GM18858 (cell line): ENCODE measurements around the gene TBX18.

Experiments used
- ATAC-seq: cut with Tn5 transposase; IDR thresholded peaks from one replicate; pipeline ENCODE4 v1.9.1; 2021; ENCODE audit not compliant: unreplicated experiment

TBX18 gene

GRCh38 chr6:84764332-84765049, at the start of gene TBX18:
TBX18 (minus strand) TSS chr6:84764598; CDS start chr6:84764181, 417 bp downstream.
- no peak for ATAC-seq

GRCh38 chr6:84811351-84811750, 47.0 kb upstream of the TBX18 start:
- ATAC-seq: no peak

DNA sequence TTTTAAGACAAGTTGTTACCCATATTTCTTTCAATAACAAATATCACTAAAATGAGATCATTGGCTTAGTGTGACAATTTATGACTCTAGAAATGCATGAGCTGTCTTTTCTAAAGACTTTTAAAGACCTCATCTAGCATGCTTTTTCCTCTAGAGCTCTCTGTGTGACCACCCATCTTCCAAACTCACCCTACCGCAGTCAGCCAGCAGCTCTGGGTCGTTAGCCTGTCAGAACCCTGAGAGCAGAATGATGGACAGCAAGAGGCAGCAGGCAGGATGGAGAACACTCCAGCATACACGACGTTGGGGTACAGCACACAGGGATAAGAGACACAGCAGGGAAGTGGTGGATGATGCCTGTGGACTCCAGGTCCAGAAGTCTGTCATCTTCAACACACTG, 45.1 kb upstream of the TBX18 start:
- ATAC-seq: no peak

DNA sequence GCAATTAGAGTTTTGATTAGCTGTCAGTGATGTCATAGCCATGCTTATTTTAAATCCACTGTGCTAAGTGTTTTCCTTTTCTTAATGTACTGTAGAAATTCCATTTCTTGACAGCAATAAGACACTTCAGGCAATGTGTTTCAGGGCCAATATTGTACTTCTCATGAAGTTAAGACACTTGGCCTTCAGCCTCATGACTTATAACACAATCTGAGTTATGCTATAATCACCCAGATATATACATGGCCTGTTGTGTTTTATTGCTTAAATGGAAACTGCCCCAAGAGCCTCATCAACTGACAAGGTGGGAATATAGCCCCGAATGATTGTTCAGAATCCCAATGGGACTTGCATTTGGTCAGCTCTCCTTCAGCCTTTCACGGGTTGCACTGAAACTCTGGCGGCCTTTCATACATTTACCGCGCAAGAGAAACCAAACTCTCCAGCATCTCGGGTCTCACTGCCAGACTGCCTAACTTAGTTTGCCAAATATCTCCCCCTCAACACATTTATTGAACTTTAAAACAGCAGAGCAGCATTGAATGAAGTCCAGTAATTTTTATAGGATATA, 44.2 kb upstream of the TBX18 start:
- ATAC-seq: no peak

DNA sequence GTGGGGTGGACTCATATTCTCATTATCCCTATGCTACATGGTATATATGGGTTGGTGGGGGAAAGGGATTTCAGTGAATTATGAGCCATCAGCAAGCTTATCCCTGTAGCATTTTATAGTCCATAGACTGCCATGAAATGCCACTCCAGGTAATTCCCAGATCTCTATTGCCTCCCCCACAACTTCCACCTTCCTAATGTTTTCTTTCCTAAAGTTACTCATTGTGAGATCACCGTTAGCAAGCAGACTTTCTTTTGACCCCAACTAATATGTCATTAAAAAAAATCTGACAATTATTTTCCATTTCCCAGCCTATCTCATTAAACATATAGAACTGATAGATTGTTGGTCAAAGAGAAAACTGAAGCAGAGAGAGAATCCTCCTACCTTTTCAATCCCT, 40.7 kb upstream of the TBX18 start:
- ATAC-seq: no peak

DNA sequence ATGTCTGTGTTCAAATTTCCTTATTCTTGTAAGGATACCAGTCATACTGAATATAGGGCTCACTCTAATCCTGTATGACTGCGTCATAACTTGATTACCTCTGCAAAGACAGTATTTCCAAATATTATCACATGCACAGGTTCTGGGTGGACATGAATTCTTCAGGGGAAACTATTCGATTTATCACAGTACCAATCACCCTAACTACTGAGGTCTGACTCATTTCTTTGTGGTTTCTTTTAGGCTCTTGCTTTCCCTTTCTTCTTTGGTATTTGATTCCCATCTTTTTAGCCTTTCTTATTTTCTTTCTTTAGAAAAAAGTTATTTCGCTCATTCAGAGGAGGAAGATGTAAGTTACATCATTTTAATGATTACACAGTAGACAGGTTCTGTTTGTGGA, 40.3 kb upstream of the TBX18 start:
- no peak for ATAC-seq

- ATAC-seq: no peak
These were observed 36.9 kb upstream of the TBX18 start for GRCh38 chr6:84801250-84801649.

DNA sequence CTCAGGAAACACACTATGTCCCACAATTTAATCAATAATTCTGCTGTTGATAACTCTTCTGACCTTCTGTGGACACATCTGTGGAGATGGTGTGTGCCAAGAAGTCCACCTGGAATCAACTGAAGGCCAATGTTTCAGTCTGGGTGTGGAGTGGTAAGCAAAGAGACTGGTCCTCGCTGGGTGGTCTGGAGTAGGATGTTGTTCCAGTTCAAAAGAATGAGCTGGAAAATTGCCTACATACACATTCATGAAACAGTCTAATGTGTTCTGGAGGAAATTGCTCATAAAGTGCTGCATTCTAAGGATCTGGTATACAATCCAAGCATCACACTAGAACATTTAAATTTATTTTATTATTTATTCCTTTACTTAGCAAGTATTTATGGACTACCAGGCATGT, 33.9 kb upstream of the TBX18 start:
- no peak for ATAC-seq

DNA sequence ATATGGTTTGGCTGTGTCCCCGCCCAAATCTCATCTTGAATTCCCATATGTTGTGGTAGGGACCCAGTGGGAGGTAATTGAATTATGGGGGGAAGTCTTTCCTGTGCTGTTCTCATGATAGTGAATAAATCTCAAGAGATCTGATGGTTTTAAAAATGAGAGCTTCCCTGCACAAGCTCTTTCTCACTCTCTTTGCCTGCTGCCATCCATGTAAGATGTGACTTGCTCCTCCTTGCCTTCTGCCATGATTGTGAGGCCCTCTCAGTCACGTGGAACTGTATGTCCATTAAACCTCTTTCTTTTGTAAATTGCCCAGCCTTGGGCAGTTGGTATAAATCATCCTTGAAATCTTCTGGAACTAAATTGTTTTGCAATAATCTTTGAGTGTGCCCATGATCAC, 31.9 kb upstream of the TBX18 start:
- ATAC-seq: no peak

DNA sequence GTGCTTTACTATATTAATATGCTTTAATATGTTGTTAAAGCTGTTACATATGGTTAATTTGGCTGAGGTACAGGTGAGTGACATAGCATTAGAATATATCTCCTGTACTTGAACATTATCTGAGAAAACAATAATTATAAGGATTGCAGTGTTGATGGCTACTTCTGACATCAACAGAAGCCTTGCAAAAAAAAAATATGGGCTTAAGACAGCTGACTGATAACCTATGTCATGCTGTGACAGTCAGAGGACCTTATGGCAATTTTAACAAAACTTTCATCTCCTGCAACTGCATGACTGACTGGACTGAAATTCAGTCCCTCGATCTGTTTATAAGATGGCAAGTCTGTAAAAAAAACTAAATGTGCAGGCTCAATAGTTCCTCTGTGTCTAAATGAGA, 27.5 kb upstream of the TBX18 start:
- ATAC-seq: no peak

- no peak for ATAC-seq
These were observed 26.8 kb upstream of the TBX18 start for GRCh38 chr6:84791233-84791632.

GRCh38 chr6:84789170-84789569, 24.8 kb upstream of the TBX18 start:
- no peak for ATAC-seq

DNA sequence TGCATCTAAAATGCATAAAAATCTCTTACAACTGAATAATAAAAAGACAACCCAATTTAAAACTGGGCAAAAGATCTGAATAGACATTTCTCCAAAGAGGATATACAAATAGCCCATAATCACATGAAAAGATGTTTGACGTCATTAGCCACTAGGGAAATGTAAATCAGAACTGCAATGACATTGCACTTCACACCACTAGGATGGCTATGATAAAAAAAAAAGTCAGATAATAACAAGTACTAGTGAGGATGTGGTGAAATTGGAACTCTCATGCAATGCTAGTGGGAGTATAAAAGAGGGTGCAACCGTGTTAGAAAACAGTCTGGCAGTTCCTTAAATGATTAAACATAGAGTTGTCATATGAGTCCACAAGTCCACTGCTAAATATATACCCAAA, 24.3 kb upstream of the TBX18 start:
- no peak for ATAC-seq

- ATAC-seq: no peak
These were observed 21.3 kb upstream of the TBX18 start for GRCh38 chr6:84785671-84786070.

- ATAC-seq: no peak
These were observed 15.5 kb upstream of the TBX18 start for GRCh38 chr6:84779917-84780316.

GRCh38 chr6:84779380-84779779, 15.0 kb upstream of the TBX18 start:
- ATAC-seq: no peak

GRCh38 chr6:84777888-84778287, 13.5 kb upstream of the TBX18 start:
- ATAC-seq: no peak

- ATAC-seq: no peak
These were observed 12.0 kb upstream of the TBX18 start for GRCh38 chr6:84776392-84776791.

- ATAC-seq: no peak
These were observed 11.4 kb upstream of the TBX18 start for GRCh38 chr6:84775751-84776150.

DNA sequence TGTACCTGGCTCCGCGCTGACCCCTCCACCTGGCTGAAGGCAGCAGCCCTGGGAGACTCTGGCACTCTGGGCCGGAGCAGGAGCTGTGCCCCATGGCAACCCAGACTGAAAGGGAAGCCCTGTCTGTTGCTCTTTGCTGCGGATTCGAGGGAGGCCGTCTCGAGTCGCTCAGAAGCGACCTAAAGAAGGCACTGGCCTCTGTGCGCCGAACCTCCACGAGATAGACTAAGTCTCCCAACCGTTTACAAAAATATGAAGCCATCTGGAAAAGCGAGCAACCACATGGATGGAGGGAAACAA, 10.5 kb upstream of the TBX18 start:
- ATAC-seq: no peak

DNA sequence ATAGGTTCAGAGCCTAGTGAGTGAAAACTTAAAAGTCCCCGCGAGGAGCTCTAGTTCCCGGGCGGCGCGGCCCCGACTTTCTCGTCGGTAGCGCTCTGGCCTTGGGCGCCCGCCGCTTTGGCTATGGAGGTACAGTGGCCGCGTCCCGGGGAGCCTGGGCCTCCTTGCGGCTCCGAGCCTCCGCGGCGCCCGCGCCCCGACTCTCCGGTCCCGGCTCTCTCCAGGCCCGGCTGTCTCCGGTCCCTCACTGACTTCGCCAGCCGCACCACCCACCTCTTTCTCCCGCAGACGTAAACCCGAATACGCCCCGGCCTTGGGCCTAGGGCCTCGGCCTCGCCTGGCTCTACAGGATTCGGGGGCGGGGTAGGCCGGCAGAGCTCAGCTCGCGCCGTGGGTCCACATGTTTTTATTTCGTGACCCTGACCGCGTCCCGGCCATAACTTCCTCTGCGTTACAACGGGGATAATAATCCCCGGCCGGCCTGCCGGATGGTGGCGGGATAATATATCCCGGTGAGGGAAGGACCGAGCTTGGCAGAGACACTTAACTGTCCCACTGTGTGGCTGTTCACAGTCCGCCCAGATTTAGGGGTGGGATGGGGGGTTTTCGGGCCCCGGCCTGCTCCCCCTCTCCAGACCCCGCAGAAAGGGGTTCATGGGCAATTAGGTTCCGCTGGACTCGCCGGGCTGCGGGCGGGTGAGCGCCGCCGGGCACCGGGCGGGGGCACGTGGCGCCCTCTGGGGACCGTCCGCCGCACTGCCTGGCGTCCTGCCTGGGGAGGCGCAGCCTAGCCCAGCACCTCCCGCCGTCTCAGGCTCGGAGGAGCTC, 10.0 kb upstream of the TBX18 start:
- no peak for ATAC-seq

DNA sequence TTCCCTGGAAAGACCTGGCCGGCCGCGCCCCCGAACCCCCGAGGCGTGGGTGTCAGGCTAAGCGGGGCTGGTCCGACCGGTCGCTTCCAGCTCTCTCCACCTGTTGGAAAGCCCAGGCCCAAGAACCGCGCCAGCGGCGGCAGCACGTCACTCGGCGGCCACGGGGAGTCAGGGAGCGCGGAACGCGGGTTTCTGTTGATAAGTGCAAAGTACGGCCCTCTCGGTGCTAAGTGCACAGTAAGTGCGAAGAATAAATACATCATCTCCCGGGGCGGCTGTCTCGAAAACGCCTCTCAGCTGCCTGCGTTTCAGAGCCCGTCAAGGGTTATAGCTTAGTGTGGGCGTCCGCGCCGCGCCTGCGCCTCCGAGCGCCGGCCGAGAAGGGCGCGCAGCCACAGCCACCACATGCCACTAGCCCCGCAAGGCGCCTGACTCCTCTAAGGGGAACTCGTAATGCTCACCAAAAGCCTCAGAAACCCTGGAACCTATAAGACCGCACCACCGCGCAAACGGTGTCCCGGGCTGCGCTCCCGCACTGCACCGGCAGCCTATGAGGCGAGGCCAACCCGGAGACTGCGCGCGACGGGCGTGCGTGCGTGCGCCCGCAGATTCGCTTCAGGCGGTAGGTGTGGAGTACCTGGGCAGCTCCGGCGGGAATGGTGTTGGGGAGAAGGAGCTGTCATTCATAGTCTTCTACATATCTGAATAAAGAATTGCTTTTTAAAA, 9.2 kb upstream of the TBX18 start:
- ATAC-seq: no peak
